DMS 273 (cell line): Measurements from ENCODE around the gene MS4A6E.

Experiments
- DNase-seq: peaks from one replicate; lab custom pipeline; 2025; ENCODE audit not compliant: unreplicated experiment; lab: John Stamatoyannopoulos, UW

MS4A6E gene

DNA sequence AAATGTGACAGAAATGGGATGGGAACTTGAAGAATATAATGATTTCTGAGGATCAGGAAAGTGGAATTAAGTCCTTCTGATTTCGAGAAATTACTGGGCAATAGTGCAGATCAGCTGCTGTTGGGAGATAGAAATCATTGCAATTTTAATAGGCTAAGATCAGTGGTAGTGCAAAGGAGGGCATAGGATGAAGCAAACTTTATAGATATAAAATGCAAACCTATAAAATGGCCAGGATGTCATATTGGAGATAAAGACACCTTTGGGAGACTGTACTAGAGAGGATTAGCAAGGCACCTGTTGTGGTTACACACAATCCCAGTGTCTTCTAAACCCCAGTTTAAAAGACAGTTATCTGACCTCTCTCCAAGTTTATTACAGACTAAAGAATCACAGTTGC lies 44.8 kb downstream of the MS4A6E start:
- DNase-seq, result no peak

DNA sequence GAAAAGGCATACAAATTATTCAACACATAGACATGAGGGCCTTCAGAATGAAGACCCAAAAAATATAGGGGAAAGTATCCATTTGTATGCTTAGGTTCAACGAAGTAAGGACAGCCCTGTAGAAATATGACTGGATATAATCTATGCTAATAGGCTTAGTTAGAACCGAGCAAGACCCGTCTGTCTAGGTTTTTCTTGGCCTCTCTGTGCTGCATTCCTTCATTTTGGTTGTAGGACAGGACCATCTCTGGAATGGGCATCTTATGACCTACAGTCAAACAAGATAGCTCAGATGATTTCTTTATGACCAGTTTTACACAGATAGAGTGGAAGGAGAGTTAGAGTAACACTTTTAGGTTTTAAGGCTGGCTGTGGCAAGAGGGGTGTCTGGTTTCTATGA lies 45.7 kb downstream of the MS4A6E start:
- no peak for DNase-seq

DNA sequence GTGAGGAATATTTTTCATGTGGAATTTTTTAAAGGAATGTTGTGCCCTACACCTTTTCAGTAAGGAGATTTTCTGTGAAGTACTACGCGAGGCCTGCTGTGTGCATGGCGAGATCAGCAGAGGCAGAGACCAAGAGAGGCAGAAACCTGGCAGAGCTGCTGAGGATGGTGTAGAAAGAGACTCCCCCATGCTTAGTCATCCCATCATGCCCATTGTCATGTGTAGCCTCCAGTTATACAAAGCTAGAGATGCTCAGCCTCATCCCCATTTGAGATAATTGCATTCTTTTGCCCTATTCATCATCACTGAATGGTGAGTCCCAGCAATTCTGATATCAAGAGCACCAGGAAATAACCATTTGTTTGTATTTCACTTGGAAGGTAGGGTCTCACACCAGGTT lies 48.3 kb downstream of the MS4A6E start:
- DNase-seq, result no peak

DNA sequence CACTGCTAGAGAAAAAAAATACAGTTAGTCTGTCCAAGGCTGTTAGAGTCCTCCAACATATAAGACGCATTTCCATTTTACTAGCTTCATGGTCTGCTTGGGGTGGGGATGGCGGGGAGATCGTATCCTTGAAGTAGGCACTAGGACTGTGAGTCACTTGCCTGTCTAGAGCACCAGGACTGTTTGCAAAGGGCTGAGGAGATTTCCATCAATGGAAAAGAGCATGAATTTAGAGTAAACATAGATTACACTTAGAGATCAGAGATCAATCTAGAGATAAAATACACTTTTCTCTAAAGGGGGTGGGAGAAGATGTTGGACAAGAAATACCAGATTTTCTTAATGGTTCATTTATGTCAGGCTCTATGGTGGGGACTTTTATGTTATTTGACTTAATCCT lies 49.5 kb downstream of the MS4A6E start:
- DNase-seq, result no peak

DNA sequence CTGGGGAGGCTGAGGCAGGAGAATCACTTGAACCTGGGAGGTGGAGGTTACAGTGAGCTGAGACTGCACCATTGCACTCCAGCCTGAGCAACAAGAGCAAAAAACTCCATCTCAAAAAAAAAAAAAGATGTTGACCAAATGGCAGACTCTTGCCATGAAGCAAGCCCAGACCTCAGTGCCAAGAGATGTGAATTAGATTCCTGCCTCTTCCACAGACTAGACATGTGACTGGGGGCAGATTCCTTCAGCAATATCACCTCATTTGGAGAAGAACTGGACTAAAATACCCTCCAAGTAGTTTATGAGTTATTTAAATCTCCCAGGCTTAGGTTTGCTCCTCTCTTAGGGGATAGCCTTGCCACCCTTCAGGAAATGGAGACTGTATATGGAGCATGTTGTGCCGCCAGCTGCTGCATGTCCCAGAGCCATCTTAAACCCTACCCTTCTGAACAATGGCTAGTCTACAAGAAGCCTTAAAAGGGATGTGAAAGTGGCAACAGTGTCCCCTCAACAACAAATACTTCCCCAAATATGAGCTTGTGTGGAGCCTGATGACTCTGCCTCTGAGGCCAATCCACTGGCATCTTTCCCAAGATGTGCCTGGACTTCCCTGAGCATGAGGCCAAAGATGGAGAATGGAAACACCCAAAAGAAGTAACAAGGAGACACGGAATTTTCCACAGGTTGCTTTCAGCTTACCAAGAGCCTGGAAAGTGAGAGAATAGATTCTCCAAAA lies 50.5 kb downstream of the MS4A6E start:
- no peak for DNase-seq

DNA sequence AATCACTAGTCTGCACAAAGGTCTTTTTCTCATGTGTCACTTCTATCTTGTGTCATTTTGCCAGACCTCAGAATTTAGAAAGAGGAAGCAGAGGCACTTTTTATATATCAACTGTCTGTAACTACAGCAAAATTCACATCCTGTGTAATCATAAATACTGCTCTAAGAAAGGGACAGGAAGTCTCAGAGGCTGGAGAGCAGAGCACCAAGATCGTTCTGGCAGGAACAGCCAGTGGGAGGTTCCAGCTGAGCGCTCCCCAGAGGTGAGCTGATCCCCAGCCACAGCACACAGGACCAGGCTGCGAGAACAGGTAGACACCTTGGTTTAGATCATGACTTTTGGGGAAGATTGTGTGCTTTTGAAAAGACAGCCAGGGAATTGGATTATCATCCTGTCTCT lies 51.3 kb downstream of the MS4A6E start, which contains the start of gene MS4A7:
Gene MS4A7, plus strand, starts transcription at position 179 of the 400 bp plus-strand sequence. CDS start 4,610 bp downstream, outside the sequence.
- no peak for DNase-seq

DNA sequence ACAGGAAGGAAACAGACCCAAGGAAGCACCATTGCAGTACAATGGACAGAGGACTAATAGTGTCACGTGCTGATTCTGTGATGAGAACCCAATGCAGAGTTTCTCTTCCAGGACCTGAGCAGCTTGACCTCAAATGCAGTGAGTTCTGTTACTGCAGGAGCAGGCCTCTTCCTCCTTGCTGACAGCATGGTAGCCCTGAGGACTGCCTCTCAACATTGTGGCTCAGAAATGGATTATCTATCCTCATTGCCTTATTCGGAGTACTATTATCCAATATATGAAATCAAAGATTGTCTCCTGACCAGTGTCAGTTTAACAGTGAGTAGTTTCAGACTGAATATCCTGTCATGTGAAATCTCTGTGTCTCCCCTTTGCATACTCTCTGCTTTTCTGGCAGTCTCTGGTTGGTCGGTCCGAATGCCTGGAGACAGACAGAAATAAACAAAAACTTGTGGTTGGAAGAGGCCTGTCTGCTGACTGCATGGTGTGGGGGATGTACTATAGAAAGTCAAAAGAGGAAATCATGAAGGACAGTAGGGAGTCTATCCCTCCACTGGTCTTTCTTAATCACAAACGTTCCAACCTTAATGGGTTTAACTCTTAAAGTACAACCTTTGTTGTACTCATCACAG lies 62.3 kb downstream of the MS4A6E start:
- DNase-seq, result no peak

DNA sequence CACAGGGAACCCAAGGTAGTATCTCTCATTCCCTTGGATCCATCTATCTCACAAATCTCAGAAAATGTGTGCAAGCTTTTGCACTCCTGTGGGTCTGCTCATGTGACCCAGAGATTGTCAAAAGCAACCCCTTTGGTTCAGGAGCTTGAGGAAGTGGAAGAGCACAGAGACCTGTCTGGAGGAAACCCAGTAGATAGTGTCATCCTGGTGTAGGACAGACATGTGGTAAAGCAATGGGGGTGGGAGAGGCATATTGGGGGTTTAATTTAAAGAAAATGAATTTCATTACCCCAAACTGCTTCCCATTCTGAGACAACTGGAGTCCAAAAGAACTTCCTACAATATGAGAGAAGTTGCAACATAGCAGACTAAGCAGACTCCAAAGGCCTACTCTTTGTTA lies 63.4 kb downstream of the MS4A6E start:
- DNase-seq, result no peak
